NCI-H524 (cell line): ENCODE results near the gene UPF1.
A peak's percentile ranks its signal among the peaks of the same experiment; 100 is the strongest.
"Not testable (repeated sequence)": the region's sequence is repeated elsewhere in the genome, so short reads cannot be mapped to it uniquely, and the experiment has no call there.

ENCODE experiments used
- DNase-seq, 2 experiments: peaks; one replicate each; lab custom pipeline; 2025; lab: John Stamatoyannopoulos, UW

The UPF1 gene

DNA sequence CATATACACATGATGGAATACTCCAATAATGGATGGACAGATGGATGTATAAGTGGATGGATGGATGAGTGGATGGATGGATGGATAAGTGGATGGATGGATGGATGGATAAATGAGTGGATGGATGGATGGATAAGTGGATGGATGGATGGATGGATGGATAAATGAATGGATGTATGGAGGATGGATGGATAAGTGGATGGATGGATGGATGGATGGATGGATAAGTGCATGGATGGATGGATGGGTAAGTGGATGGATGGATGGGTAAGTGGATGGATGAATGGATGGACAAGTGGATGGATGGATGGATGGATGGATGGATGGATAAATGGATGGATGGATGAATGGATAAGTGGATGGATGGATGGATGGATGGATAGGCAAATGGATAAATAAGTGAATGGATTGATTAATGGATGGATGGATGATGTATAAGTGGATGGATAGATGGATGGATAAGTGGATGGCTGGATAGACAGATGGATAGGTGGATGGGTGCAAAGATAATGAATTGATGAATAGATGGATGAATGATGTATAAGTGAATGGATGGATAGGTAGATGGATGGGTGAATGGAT is 32.3 kb upstream of the UPF1 start:
- no peak for DNase-seq

DNA sequence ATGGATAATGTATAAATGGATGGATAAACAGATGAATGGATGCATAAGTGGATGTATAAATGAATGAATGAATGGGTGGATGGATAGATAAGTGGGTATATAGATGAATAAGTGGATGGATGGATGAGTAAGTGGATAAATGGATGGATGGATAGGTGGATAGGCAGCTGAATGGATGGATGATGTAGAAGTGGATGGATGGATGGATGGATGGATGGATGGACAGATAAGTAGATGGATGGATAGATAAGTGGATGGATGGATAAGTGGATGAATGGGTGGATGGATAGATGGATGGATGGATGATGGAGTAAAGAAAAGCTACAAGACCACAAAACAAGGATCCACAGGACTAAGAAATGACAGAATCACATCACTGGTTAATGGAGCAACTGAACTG is 31.7 kb upstream of the UPF1 start:
- no peak for DNase-seq

DNA sequence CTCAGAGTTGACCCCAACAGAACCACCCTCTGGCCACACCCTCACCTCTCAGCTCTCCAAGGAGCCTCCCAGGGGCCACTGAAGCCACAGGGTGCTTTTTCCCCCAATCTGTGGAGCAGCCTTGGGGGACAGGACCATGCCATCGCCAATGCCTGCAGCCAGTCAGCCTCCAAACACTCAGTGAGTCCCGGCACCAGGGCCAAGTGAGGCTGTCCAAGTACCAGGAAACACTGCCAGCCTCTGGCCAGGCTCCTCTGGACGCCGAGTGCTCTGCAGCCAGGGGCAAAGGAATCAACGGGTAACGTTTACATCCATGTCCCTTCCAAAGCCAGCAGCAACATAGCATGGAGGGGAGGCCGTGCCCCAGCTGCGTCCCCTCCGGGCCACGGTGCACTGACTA is 31.1 kb upstream of the UPF1 start:
- DNase-seq = no peak

DNA sequence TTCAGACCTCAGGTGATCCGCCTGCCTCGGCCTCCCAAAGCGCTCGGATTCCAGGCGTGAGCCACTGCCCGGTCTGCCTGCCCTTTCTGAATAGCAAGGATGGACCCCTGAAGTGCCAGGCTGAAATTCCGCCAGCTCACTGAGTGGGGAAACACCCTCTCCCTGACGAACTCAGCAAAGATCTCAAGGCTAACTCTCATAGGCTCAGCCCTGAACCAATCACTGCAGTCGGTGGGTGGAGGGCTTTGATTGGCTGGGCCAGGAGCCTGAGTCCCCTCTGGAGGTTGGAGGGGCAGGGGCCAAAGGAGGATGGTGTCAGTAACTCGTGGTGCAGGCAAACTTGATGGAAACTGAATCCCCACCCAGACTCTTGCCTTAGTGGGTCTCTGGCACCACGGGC is 29.4 kb upstream of the UPF1 start:
- DNase-seq = peak; percentile 32 to 55

DNA sequence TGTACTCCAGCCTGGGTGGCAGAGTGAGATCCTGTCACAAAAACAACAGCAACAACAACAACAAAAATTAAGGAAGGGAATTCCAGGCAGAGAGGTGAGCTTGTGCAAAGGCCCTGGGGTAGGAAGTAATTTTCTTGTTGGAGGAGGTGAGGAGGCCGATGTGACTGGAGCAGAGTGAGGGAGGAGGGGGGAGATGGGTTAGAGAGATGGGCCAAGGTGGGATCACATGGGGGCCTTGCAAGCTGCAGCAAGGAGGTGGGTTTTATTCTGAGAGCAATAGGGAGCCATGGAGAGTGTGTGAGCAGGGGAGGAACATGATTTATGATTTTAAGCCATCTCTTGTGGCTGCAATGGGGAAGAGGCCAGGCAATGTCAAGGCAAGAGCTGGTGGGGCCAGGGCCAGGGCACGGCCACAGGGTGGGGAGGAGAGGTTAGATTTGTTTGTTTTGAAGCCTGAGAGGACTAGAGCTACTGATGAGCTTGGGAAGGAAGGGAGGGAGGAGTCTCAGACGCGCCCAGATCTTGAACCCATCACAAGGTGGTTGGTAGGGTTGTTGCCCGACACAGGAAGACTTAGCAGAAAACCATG is 28.1 kb upstream of the UPF1 start:
- DNase-seq = no peak

DNA sequence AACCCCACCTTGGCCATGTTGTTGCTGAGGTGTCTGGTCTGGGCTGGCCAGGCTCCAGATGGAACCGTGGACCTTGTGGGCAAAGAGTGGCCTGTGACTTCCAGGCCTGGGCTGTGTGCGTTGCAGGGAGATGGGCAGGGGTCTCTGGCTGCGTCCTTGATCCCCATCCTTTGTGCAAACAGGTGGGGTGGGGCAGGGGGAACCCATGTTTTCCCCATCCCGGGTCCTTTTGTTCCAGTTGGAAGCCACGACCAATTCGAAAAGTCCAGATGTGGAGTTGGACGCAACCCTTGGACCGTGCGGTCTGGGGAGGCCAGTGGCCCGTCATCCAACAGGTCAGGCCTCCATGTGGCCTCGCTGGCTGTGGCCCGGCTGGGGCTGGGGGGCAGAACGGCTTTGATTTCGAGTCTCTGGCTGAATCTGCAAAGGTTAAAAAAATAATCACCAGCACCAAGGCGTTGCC is 27.6 kb upstream of the UPF1 start:
- DNase-seq = no peak

DNA sequence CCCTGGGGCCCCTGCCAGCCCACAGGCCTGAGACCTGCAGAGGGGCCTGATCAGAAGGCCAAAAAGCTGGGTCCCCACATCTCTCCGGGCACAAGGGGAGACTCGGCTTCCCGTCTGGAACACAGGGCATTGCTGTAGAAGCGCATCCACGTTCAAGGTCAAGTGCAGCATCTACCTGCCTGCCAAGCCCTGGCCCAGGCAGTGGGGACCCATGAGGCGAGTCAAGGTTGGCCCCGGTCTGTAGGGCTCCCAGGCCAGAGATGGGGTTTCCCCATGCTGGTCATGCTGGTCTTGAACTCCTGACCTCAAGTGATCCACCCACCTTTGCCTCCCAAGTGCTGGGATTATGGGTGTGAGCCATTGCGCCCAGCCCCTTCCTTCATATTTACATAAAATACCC is 27.1 kb upstream of the UPF1 start:
- DNase-seq = no peak

DNA sequence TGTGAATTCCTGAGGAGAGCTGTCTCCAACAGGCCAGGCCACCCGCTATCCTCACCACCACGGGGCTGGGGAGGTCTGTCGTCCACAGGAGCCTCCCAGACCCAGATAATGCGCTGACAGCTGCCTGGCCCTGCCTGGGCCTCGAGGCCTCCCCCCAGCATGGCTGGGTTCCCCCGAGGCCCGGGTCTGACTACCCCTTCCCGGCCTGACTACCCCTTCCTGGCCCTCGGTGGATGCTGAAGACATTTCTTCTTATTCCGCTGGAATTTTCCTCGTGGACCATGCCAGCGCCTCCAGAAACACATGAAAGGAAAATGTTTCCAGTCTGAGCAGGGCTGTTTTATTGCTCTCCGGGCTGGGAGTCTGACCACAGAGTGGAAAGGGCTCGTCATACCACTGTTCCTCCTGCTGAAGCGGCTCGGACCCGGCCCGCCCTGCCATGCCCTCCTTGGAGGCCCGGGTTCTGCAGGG is 23.9 kb upstream of the UPF1 start:
- no peak for DNase-seq

DNA sequence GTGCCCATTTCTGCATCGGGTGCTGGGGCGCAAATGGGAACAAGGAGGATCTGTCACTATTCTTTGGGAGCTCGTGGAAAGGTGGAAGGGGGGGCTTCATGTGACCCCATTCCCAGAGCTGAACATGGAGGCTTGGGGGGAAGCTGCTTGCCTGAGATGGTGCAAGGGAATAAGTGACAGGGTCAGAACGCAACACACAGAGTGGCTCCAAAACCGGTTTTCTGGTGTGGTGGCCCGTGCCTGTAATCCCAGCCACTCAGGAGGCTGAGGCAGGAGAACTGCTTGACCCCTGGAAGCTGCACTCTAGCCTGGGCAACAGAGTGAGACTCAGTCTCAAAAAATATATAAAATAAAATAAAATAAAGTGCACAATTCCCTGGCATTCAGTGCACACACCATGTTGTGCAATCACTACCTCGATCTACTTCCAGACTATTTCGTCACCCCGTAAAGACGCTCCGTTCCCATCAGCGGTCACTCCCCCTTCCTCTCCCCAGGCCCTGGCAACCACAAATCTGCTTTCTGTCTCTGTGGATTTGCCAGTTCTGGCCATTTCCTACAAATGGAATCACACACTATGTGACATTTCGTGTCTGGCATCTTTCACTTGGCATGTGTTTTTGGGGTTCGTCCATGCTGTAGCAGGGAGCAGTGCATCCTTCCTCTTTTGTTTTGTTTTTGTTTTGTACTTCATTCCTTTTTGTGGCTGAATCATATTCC is 22.4 kb upstream of the UPF1 start:
- DNase-seq = no peak

DNA sequence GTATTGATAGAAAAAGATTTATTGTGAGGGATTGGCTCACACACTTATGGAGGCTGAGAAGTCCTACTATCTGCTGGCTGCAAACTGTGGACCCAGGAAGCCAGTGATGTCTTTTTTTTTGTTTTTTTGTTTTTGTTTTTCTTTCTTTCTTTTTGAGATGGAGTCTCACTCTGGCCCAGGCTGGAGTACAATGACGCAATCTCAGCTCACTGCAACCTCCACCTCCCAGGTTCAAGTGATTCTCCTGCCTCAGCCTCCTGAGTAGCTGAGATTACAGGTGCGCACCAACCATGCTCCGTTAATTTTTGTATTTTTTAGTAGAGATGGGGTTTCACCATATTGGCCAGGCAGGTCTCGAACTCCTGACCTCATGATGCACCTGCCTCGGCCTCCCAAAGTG is 20.1 kb upstream of the UPF1 start:
- DNase-seq = not testable (repeated sequence)

DNA sequence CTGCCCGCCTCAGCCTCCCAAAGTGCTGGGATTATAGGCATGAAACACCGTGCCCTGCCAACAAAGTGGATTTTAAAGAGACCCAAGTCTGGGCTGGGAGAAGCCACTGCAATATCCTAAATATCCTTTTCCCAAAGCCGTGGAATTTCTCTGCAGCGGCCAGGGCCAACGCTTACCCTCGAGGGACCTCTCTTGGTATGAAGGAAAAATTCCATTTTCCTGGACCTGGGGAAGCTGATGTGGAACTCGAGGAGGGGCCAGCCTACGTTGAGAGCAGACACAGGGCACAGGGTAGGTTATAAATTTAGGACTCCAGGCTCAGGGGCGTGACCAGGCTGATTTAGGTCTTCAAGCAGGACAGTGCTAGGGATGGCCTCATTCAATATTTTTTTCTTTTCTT is 17.7 kb upstream of the UPF1 start:
- peak in 1 of 2 experiments; percentile 42 for DNase-seq

DNA sequence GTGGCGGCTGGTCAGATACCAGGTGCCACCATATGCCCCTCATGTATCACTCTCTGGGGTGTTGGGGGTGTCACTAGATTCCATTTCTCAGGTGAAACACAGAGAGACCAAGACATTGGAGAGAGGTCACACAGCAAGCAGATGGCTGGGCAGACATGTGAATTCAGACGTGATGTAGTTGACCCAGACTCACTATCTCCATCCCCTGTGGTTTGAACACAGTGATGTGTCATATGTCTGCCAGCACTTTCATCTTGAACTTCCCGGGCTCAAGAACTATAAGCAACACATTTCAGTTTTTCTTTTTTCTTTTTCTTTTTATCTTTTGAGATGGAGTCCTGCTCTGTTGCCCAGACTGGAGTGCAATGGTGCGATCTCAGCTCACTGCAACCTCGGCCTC is 16.1 kb upstream of the UPF1 start:
- DNase-seq = no peak

DNA sequence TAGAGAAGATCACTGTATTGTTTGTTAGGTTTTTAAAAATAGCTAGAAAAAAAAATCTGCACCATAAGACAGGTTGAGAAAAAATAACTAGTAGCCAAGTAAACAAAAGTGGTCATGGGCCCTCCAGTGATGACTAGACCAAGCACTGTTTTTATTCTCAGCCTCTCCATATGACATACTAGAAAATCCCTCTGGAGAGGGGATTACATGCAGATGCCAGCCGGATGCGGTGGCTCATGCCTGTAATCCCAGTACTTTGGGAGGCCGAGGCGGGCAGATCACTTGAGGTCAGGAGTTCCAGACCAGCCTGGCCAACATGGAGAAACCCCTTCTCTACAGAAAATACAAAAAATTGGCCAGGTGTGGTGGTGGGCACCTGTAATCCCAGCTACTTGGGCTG is 15.1 kb upstream of the UPF1 start:
- DNase-seq = peak; percentile 49 to 85

DNA sequence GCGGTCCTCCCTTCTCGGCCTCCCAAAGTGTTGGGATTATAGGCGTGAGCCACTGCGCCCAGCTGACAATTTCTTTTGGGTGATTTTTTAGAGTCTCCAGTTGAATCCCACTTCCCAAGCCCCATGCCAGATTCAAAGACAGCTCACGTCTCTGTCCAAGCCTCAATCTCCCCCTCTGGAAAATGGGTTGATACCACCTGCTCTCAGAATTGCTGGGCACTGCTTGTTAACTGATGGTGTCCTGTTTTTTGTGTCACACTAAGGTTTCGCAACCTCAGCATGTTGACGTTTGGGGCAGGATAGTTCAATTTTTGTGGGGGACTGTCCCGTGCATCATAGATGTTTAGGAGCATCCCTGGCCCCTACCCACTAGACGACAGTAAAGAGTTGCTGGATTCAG is 14.2 kb upstream of the UPF1 start:
- DNase-seq = no peak

DNA sequence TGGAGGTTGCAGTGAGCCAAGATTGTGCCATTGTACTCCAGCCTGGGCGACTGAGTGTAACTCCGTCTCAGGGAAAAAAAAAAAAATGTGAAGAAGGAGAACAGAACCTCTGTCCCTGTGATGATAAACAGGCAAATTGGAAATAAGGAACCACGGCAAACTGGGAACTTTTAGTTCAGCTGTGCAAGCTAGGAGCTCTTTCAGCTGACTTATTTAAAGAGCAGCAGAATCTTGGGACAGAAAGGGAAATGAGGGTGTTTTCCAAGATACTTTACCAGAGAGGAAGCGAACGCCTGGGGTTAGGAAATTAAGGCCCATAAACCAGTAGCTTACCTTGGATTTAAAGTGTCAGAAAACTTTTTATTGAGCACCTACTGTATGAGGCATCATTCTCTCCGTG is 3.0 kb upstream of the UPF1 start:
- no peak for DNase-seq

DNA sequence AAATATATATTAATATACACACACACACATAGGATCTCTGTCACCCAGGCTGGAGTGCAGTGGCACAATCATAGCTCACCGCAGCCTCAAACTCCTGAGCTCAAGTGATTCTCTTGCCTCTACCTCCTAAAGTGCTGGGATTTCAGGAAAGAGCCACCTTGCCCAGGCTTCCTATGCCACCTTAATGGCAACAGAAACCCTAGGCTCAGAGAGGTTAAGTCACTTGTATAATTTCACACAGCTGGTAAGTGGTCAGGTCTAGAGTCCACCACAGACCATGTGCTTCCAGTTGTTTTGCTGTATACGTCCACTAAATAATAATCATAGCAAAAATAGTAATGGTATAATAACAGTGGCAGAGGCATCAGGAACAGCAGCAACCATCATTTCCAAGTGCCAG is 1.3 kb upstream of the UPF1 start:
- no peak for DNase-seq

DNA sequence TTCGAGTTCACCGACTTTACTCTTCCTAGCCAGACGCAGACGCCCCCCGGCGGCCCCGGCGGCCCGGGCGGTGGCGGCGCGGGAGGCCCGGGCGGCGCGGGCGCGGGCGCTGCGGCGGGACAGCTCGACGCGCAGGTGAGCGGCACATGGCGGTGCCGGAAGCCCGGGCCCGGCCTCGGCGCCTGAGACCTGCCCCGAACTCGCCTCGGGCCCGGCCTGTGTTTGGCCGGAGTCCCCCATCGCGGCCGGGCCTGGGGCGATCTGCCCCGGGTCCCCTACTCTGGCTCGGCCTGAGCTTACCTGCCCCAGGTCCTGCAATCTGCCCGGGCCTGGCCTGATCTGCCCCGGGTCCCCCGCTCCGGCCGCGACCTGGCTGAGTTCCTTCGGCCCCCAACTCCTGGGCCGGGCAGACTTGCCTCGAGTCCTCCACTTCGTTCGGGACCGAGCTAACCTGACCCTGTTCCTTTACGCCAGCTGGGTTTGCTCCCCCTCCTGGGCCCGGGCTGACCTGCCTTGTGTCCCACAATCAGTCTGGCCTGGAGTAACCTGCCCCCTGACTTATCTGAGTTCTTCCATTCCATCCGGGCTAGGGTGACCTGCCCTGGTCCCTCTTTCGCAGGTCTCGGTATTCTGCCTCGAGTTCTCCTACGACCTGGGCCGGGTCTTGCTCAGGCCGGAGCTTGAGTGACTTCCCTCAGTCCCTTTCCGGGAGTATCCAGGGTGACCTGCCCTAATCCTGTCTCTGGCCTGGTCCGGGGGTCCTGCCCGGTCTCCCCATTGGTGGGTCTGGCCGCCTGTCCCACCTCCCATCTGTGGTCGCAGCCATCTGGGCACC is 764 bp downstream of the UPF1 start:
- DNase-seq = peak in 1 of 2 experiments; percentile 23

DNA sequence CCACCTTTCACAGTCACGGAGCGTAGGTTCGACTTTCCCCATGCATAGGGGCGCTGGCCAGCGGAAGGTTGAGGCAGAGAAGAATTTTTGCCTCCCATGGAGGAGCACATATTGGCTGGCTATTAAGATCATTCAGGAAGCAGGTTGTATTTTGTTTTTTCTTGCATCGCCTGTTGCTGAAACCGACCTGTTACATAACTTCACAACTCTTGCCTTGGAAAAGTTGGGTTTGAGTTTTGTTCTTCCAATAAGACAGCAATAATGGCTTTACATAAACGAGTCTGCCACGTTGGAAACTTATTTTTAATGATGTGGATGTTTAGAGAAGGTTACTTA is 1.4 kb downstream of the UPF1 start:
- DNase-seq = no peak

DNA sequence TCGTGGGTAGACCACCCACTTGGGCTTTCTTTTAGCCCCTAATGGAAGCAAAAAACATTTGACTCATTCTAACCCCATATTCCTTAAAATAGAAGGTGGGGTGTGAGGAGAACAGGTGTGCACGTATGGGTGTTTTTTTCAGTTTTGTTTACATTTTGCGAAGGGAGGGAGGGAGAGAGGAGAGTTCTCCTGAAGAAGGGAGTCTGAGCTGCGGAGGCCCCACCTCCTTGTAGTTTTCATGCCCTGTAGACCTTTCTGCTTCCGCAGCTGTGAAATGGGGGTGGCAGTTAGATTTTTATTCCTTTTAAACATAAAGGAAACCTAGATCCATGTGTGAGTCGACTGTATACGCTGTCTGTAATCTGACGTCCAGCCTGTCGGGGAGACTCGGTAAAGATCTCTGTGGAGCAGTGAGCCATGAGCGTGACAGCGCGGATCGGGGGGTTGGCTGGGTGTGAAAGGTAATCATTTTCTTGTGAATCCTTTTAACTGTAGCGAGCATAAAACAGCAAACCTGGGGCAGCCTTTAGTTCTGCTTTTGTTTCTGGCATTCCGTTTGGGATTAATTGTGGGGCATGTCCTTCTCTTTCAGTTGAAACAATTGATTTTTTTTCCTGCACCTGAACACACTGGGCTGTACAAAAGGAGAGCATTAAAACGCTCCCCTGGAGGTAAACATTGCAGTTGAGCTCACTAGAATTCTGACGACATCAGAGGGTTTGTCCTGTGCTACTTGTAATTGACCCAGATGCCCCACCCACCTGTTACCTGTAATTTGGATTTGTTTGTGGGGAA is 2.3 kb downstream of the UPF1 start:
- DNase-seq = no peak

DNA sequence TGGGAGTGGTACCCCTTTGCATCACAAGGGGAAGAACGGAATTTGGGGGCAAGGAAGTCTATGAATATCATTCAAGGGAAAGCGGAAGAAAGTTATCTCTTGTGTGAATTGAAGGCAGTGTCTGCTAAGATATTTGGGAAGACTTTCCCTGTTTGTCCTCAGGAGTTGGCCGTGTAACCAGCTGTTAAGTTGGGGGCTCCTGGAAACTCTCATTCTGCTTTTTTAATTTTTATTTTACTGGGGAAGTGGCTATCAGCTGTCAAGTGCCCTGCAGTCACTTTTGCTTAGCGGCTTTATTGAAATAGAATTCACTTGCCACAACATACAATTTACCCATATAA is 2.9 kb downstream of the UPF1 start:
- DNase-seq = no peak

DNA sequence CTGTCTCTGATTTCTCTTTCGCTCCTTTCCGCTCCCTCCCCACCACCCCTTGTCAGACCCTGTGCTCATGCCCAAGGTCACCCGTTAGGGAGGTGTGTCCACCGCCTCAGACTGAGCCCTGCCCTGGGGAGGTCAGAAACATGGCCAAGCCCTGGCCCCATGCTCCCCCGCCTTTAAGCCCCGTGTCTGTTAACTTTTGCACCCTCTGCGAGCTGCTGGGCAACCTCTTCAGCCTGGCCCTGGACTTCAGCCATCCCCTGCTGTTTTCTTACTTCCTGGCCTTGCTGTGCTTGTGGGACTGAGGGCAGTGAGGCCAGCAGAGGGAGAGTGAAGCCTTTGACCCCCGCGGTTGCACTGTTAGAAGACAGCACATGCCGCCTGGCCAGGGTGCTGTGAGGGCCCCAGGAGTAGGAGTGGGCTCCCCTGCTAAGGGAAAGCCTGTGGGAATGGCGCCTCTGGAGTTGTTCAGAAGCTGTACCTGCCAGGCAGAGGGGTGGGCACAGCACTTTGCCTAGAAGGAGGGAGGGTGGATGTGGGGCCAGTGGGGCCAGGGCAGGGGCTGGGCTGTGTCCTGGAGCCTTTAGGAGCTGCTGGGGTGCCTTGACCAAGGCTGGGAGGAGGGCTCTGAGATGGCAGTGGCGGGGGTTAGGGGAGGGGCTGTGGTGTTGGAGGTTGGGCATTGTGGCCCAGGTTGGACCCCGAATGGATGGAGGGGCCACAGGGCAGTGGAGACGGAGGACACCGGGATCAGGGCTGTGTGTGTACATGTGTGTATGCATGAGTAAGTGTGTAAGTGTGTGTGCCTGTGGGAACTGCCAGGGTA is 7.9 kb downstream of the UPF1 start:
- DNase-seq = no peak
